Medulla oblongata (tissue), 1 donor: Measurements from ENCODE around the gene ACTR2.
"Not testable (repeated sequence)": the region's sequence is repeated elsewhere in the genome, so short reads cannot be mapped to it uniquely, and the experiment has no call there.

ENCODE experiments used
- DNase-seq: peaks from one replicate; pipeline ENCODE4 v3.0.0-alpha.2; 2015; ENCODE audit errors: extremely low spot score

The ACTR2 gene

GRCh38 chr2:65228263-65228750 is 676 bp downstream of the ACTR2 start:
- DNase-seq: peak; percentile 60

- no peak for DNase-seq
Observed at GRCh38 chr2:65231121-65231520, 3.5 kb downstream of the ACTR2 start.

GRCh38 chr2:65231892-65232477 is 4.4 kb downstream of the ACTR2 start:
- no peak for DNase-seq

GRCh38 chr2:65232636-65233035 is 5.0 kb downstream of the ACTR2 start:
- DNase-seq: no peak

- no peak for DNase-seq
Observed at GRCh38 chr2:65240657-65241056, 13.0 kb downstream of the ACTR2 start.

GRCh38 chr2:65244452-65244851 is 16.8 kb downstream of the ACTR2 start:
- not testable (repeated sequence) for DNase-seq

- no peak for DNase-seq
Observed at GRCh38 chr2:65252640-65253039, 25.0 kb downstream of the ACTR2 start.

GRCh38 chr2:65255356-65255755 is 27.7 kb downstream of the ACTR2 start:
- no peak for DNase-seq

- DNase-seq: no peak
Observed at GRCh38 chr2:65256054-65256453, 28.4 kb downstream of the ACTR2 start.

- not testable (repeated sequence) for DNase-seq
Observed at GRCh38 chr2:65257866-65258265, 30.2 kb downstream of the ACTR2 start.

- DNase-seq: no peak
Observed at GRCh38 chr2:65261676-65262075, 34.0 kb downstream of the ACTR2 start.

- no peak for DNase-seq
Observed at GRCh38 chr2:65263262-65263661, 35.6 kb downstream of the ACTR2 start.

GRCh38 chr2:65263986-65264385 is 36.4 kb downstream of the ACTR2 start:
- no peak for DNase-seq

GRCh38 chr2:65264821-65265670 is 37.4 kb downstream of the ACTR2 start:
- DNase-seq: peak; percentile 91

GRCh38 chr2:65265671-65266045 is 38.0 kb downstream of the ACTR2 start:
- no peak for DNase-seq

- no peak for DNase-seq
Observed at GRCh38 chr2:65267008-65267407, 39.4 kb downstream of the ACTR2 start.

GRCh38 chr2:65268957-65269356 is 41.3 kb downstream of the ACTR2 start:
- no peak for DNase-seq

GRCh38 chr2:65273344-65273743 is 45.7 kb downstream of the ACTR2 start:
- no peak for DNase-seq

- DNase-seq: no peak
Observed at GRCh38 chr2:65275141-65275915, 47.7 kb downstream of the ACTR2 start.

GRCh38 chr2:65276609-65277008 is 49.0 kb downstream of the ACTR2 start:
- no peak for DNase-seq

GRCh38 chr2:65277118-65277517 is 49.5 kb downstream of the ACTR2 start:
- no peak for DNase-seq

- DNase-seq: no peak
Observed at GRCh38 chr2:65277791-65278483, 50.3 kb downstream of the ACTR2 start.
